Body of pancreas (tissue), 4 donors: ENCODE results near the gene PIP4K2C.

Experiments
- POLR2A ChIP-seq, 3 donors: fragments of 450-650 bp; IDR thresholded peaks; one replicate each; pipeline ENCODE4 v1.6.1; 2016; ENCODE audit warnings: antibody characterized with exemption in 3 of 3, mild to moderate bottlenecking in 2 of 3
- TF ChIP-seq, protein P1 (sequence below), 7 experiments: fragments of 450-650 bp in 4 of 7; fragments of 200-600 bp in 3 of 7; sonication (generic) in 3 of 7; IDR thresholded peaks; one replicate each; pipeline ENCODE4 v1.5.1; 2016 to 2019; ENCODE audit warnings: antibody characterized with exemption in 7 of 7

DNA sequence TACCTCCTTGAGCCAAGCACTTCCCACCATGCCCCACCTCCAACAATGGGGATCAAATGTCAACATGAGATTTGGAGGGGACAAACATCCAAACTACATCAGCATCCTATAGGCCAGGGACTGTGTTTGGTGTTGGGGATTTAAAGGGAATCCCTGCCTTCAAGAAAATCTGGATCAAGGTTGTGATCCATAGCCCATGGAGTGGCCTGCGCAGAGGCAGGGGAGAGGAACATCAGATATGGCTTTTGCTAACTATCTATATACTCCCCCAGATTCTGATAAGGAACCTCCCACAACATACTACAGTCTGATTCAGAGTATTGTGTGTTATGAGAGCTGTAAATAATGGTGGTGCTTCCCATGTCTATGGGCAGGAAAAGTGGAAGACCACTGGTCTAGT, 36.1 kb upstream of the PIP4K2C start:
- TF ChIP-seq, protein P1, sequence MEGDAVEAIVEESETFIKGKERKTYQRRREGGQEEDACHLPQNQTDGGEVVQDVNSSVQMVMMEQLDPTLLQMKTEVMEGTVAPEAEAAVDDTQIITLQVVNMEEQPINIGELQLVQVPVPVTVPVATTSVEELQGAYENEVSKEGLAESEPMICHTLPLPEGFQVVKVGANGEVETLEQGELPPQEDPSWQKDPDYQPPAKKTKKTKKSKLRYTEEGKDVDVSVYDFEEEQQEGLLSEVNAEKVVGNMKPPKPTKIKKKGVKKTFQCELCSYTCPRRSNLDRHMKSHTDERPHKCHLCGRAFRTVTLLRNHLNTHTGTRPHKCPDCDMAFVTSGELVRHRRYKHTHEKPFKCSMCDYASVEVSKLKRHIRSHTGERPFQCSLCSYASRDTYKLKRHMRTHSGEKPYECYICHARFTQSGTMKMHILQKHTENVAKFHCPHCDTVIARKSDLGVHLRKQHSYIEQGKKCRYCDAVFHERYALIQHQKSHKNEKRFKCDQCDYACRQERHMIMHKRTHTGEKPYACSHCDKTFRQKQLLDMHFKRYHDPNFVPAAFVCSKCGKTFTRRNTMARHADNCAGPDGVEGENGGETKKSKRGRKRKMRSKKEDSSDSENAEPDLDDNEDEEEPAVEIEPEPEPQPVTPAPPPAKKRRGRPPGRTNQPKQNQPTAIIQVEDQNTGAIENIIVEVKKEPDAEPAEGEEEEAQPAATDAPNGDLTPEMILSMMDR (IDR thresholded peaks at IDR 0.05) = no peak
- TF ChIP-seq POLR2A (IDR thresholded peaks at IDR 0.05) = no peak
